Measurements from ENCODE around the gene GRIK4.

GRCh38 chr11:120759046-120759445 lies 247.5 kb downstream of the GRIK4 start:
- TF ChIP-seq ZNF274 (IDR thresholded peaks at IDR 0.05; ENCODE audit: low read depth, low read length) (no peak), SUZ12 (IDR thresholded peaks at IDR 0.05; ENCODE audit: extremely low read depth, insufficient read depth, insufficient read length) (no peak)

All from NT2/D1 (cell line).